Hindlimb muscle (tissue), 1 donor: ENCODE measurements around the gene ZP2. TPM values are rescaled to one million over a fixed set of nuclear protein-coding genes. Genes with fewer than 3 reads are reported as not detected.
"Not testable (repeated sequence)": the region's sequence is repeated elsewhere in the genome, so short reads cannot be mapped to it uniquely, and the experiment has no call there.

Experiments
- DNase-seq: peaks from one replicate; pipeline ENCODE4 v3.0.0-alpha.2; 2013
- polyA plus RNA-seq: library from polyadenylated mRNA; unstranded; fragments of 120-200 nt; gene quantifications from one replicate; pipeline ENCODE4 v1.2.1, GENCODE V29; 2013; ENCODE audit not compliant: insufficient read length

The ZP2 gene
- polyA plus RNA-seq, result 0.18 TPM

DNA sequence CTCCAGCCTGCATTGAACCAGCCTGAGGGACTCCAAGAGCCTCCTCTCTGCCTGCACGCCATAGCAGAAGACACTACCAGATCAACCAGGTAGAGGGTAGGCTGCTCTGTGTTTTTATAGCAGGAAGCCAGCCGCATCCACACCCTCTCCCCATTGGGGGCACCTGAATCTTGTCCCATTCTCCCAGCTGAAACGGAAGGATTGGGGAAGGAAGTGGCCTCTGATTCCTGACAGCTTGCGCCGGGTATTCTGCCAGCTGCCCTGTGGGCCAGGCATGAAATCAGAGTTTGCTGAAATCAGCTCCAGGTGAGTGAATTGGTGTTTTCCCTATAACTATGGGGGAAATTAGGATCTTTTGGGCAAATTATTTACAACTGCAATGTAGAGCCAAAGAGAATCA lies at the start of gene ZP2:
TSS of gene ZP2 (minus strand) at position 89 of the 400 bp plus-strand sequence. CDS start at position 62, 27 bp downstream.
- DNase-seq, result no peak

DNA sequence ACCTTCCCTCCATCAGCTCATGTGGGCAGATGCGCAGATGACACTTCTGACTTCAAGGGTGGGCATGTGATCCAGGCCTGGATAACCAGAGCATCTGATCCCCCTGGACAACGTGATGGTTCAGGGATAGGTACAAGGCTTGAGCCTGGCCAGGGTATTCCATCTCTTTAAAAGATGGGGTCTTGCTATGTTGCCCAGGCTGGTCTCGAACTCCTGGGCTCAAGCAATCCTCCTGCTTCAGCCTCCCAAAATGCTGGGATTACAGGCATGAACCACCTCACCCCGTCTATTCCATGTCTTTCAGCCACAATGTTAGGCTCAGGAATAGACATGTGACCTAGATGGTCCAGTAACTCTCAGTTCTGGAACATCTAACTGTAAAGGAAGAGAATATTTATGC lies 45.9 kb upstream of the ZP2 start:
- no peak for DNase-seq

DNA sequence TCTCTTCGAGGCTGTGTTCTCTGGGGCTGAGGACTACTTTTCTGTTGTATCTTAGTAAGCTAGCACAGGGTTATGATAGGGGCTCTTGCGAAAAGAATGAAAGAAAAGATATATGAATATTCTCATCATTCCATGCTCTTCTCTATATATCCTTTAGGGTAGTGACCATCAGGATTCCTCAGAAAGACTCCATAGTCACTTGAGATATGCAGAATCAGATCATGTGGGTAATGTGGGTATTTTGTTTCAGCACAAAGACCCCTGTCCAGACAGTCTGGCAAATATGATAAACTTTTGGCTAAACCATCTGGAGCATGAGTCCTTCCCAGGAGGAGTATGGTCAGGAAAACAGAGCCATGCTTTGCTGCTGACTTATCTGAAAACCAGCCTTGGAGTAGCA lies 45.3 kb upstream of the ZP2 start:
- no peak for DNase-seq

DNA sequence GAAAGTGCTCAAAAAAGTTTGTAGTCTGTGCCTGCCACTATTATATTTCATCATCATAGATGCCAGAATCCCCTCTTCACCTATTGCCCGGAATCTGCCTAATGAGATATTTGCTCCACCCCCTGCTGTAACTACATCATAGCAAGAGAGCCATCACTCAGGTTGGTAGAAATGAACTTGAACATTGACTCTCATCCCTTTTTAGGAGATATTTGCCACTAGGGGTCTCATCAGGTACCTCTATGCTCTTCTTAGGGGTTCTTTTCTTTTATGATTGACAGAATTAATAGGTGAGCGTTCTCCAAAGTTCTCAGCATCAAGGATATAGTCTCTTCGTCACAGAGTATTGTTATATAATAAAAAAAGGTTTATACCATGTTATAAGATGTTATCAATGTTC lies 42.1 kb upstream of the ZP2 start:
- no peak for DNase-seq

DNA sequence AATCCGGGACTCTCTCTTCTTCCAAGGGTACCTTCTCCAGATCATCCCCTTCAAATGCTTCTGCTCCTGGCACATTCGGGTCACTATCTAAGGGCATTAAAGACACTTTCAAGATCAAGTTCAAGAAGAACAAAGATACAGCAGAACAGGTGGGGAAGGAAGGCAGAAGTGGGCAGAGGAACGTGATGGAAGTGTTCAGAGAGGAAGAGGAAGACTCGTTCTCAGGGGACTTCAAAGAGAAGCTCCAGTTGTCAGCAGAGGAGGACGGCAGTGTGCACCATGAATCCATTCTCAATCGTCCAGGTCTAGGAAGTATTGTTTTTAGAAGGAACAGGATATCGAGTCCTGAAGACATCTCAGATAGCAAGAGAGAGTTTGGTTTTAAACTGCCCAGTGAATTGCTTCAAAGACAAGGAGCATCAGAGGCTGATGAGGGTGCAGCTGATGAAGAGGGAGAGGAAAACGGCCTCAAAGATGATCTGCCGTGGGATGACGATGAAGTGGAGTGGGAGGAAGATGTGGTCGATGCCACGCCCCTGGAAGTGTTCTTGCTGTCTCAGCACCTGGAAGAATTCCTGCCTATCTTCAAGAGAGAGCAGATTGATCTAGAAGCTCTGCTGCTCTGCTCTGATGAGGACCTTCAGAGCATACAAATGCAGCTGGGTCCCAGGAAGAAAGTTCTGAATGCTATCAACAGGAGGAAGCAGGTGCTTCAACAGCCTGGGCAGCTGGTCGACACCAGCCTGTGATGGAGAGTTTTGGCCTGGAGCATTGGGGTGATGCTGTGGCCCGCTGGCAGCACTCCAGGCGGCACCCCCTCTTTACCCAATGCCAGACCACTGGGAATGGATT lies 38.9 kb upstream of the ZP2 start:
- no peak for DNase-seq

DNA sequence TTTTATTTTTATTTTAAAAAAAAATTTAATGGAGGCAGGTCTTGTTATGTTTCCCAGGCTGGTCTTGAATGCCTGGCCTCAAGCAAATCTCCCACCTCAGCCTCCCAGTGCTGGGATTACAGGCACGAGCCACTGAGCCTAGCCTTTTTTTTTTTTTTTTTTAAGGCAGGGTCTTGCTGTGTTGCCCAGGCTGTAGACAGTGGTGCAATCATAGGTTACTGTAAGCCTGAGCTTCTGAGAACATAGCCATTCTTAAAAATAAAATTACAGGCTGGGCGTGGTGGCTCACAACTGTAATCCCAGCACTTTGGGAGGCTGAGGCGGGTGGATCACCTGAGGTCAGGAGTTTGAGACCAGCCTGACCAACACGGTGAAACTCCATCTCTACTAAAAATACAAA lies 36.8 kb upstream of the ZP2 start:
- DNase-seq, result not testable (repeated sequence)

DNA sequence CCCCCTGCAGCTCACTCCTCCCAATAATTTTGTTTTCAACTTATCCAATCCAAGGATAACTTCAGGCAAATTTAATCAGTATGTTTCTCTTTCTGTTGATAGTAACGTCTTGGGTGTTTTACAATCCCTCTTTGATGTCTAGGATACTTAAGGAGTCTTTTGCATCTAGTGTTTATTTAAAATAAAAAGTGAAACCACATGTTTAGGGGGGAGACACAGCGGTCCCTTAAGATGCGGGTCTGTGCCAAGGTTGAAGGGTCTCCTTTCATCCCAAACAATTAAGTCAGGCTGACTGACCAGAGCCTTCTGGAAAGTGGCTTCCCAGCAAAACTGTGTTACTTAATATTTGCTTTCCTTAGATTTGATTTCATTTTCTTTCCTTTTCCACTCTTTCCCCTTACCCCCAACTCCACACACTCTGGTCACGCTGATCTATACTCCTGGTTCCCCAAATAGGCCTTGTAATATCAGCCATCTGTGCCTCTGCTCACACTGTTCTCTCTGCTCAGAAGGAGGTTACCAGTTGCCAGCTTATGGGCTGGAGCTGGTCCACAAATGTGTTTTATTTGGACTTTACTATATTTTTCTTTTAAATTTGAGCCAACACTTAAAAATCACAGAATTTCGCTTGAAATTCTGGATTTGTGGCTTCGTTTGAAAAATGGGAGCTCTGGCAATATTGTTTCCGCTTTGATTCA lies 33.3 kb upstream of the ZP2 start:
- DNase-seq, result no peak

DNA sequence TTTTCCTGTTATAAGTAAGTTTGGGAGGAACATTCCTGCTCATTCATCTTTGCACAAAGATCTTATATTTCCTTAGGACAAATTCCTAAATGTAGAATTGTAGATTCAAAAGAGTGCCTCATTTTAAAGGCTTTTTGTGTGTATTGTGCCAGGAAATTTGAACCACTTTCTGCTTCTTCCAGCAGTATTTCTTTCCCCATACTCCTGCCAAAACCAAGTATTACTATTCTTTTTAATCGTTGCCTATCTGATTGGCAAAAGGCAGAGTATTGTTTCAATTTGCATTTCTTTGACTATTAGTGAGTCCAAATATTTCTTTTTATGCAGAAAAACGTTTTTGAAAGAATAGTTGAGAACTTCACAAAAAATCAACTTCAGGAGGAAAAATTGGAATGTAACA lies 31.4 kb upstream of the ZP2 start:
- no peak for DNase-seq

DNA sequence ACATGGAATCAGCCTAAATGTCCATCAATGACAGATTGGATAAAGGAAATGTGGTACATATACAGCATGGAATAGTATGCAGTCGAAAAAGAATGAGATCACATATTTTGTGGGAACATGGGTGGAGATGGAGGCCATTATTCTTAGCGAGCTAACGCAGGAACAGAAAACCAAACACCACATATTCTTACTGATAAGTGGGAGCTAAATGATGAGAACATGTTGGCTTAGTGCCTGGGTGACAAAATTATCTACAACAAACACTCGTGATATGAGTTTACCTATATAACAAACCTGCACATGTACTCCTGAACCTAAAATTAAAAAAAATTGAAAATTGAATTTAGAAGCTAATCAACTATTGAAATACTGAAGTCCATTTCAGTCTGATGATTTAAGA lies 28.3 kb upstream of the ZP2 start:
- no peak for DNase-seq

DNA sequence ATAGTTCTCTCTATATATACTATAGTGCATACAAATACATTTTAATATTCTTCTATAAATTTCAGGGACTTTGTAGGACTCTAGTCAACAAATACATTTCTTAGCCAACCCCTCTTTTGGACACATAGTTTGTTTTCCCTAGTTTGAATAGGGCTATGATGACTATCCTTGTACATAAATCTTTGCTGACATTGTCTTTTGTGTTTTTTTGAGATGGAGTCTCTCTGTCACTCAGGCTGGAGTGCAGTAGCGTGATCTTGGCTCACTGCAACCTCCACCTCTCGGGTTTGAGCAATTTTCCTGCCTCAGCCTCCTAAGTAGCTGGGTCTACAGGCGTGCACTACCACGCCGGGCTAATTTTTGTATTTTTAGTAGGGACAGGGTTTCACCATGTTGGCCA lies 25.5 kb upstream of the ZP2 start:
- no peak for DNase-seq

DNA sequence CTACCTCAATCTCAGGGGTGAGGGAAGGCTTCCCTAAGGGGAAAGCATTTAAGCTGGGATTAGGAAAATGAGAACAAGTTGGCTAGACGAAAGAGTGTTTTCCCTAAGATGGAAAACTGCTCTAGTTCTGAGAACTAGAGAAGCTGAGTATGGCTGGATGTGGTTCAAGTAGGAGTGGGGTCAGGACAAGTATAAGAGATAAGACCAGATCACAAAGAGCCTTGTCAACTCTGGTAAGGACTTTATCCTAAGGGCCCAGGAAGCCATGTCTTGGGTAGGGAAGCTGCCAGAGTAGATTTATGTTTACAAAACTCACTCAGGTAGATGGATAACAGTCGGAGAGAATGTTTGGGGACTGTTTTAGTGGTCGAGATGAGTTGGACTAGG lies 23.8 kb upstream of the ZP2 start:
- no peak for DNase-seq

DNA sequence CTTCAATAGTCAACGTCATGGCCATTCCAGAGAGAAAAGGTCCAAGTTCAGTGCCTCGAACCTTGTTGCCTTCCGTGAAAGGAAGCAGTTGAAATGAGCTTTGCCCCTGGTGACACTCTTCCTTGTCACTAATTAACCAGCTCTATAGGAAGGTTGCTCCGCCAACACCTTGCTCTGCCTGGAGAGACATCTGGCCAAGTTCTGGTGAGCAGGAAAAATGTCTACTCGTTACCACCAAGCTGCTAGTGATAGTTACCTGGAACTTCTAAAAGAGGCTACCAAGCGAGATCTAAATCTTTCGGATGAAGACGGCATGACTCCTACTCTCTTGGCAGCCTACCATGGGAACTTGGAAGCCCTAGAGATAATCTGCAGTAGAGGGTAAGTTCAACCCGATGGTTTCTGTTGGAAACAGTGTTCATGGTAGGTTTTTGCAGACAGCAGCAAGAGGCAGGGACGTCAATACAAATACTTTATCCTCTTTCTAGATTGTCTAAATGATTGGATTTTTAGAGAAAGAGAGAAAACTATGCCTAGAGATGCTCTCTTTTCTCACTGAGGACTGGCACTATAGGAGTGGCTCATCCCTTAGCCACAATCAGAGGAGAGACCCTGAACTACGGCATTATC lies 22.3 kb upstream of the ZP2 start, which contains the start of gene ANKS4B:
TSS of gene ANKS4B (plus strand) at position 179 of the 630 bp plus-strand sequence. CDS start at position 218, 39 bp downstream.
- DNase-seq, result no peak

DNA sequence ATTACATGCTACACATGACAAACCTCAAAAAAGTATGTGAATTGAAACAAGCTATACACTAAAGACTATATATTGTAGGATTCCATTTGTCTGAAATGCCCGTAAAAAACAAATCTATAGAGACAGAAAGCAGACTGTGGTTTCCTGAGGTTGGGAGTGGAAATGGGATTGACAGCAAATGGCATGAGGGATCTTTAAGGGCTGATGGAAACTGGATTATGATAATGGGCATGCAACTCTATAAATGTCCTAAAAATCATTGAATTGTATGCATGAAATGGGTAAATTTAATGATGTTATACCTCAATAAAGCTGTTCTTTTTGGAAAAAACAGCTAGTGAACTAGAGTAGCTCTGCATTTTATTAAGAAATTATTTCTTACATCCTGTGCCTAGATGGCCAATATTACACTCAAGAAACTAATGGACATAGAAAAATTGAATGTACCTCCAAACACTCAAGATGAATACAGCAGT lies 21.7 kb upstream of the ZP2 start:
- DNase-seq, result no peak

DNA sequence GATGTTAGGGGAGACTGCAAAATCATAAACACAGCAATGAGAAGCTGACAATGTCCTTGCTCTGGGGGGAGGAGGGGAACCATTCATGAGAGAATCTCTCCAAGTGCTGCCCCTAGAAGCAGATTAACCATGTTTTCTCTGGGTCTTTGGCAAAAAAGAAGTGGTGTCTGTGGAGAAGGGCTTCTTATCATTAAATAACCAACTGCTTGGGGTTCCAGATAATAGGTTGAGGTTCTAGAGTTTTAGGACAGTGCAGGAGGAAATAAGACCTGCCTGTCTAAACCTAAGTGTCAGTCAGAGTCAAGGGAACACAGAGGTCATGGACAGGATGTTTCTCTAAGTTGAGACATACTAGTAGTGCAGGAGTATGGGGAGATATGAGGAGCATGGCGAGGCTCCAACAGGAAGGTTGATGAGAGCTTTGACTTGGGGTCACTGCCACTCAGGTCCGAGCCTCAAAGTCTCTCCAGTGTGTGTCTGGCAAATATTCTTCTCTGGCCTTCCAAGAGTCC lies 17.0 kb upstream of the ZP2 start:
- DNase-seq, result no peak

DNA sequence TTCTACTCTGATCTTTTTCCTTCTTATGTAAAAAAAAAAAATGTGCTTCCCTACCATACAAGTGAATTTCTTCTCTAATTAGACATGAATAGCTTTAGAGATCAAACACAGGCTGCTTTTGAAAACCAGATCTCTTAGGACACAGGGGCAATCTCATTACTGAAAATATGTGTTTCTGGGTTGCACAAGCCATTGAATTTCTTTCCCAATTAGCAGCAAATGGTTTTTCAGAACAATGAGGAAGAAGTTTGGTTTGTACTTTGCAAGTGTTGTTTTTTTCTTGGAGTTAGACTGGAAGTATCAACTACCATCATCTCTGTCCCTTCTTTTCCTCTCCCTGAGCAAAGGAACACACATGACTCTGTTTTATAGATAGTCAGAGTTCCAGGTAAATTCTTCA lies 16.5 kb upstream of the ZP2 start:
- DNase-seq, result no peak

DNA sequence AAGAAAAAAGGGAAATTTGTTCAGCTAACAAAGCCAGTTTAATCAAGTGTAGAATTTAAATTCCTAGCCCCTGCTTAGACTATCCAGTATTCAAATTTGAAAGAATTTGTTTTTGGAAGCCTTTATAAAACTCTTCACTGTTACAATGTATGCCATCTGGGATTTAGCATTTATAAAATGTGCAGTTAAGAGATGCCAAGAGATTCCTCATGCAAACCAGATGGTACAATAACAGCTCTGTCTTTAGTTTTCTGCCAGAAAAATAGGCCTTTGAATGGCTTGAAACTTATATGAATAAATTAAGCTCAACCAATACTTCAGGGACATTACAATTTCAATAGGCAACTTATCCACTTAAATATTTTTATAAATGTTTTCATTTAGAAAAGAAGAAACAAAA lies 15.4 kb upstream of the ZP2 start:
- peak; percentile 2 for DNase-seq

DNA sequence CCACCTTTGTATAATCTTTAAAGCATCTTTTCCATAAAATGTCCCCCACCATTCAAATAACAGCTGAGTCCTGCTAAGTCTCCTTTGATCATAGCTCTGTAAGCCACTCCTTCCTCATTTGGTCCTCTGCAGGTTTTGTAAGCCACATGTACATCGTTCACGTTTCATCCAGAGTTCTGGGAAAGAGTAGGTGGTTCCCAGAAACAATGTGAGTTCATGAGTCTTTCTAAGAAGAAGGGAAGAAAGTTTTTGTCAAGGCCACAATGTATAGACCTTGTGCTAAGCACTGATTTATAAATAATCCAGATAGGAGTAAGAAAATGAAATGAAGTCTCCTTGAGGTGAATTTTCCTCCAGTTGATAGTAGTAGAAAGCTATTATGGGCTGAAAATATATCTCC lies 13.4 kb upstream of the ZP2 start:
- no peak for DNase-seq

DNA sequence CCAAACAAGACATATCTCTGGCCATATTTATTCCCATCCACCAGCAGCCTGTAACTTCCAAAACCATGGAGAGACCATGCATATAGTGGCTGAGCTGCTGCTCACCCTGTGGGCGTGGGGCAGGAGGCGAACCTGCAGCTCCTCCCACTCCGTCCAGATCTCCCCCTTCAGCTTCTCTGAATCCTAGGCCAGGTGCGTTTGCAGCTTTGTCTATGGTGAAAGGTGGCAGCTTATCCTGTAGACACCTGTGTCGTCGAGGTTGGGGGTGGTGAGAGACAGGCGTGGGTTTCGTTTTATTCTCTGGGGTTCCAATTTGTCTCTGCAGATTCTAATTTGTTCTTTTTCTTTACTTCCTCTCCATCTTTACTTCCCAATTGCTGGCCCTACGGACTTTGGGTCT lies 12.4 kb upstream of the ZP2 start:
- DNase-seq, result no peak

DNA sequence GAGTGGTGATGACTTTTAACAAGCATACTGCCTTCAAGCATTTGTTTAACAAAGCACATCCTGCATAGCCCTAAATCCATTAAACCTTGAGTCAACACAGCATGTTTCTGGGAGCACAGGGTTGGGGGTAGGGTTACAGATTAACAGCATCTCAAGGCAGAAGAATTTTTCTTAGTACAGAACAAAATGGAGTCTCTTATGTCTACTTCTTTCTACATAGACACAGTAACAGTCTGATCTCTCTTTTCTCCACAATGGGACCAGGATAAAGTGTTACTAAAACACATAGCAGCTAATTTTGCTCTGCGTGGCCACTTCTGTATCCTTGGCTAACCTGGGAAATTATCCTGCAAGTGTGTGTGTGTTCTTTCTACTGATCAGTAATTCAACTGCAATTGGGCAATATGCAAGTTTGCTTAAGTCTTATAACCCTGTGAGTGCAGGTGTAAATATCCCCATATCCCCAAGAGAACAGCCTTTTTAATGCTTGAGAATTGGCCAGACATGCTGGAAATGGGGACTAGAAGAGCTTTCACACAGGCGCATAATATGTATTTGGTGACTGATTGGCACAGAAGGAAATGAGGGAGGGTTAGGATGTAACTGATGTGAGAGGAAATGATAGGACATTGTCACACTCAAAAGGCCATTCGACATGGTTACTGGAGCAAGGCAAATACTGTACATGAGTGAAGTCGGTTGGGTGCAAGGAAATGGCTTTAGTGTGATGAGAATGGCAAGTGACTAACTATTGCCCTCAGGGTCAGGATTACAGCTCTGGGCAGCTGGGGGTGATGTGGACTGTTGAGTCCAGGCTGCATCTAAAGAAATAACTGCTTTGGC lies 11.3 kb upstream of the ZP2 start:
- no peak for DNase-seq

DNA sequence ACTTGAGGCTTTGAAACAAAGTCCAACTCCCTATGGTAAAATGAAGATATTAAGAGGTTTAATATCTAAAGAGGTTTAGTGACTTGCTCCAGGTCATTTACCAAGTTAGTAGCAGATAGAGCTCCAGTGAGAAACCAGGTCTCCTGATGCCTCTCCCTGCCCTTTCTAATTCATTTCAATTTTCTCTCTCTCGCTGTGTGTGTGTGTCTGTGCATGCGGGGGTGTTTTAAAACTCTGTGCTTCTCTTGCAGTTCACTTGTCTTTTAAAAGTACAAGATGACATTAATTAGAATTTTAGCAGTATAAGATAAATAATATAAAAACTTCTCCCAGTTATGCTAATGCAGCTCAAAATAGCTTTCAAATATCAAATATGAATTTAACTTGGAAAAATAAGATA lies 8.2 kb upstream of the ZP2 start:
- no peak for DNase-seq

DNA sequence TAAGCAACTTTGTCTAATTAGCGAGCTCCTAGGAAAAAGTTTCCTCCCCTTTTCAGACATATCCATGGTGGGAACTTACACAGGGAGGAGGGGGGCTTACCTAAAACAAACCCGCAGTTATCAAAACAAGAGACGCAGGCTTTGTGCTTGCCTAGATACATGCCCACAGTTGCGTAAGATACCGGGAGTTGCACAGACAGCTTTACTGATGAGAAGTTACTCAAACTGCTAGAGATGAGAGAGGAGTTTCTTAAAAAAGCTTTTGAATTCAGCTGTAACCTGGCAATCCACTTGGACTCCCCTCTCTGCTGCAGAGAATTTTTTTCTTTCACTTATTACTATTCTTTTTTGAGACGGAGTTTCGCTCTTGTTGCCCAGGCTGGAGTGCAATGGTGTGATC lies 6.8 kb upstream of the ZP2 start:
- DNase-seq, result no peak

DNA sequence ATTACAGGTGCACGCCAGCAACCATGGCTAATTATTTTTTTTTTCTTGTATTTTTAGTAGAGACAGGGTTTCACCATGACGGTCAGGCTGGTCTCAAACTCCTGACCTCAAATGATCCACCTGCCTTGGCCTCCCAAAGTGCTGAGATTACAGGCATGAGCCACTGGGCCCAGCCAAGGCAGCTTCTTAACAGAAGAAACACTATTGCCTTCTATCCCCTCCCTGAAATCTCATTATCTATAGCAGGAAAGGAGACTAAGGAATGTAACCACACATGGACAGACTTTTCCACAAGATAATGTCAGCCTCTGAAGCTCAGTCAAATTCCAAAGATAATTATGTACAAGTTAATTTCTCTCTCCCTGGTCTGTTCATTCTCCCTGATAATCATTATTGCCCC lies 5.7 kb upstream of the ZP2 start:
- DNase-seq, result no peak
